HG03139 (cell line): ENCODE data around the gene THUMPD1.
"Not testable (repeated sequence)": the region's sequence is repeated elsewhere in the genome, so short reads cannot be mapped to it uniquely, and the experiment has no call there.

Experiments
- ATAC-seq: cut with Tn5 transposase; IDR thresholded peaks from one replicate; pipeline ENCODE4 v1.9.1; 2021; ENCODE audit not compliant: unreplicated experiment

Gene THUMPD1, protein sequence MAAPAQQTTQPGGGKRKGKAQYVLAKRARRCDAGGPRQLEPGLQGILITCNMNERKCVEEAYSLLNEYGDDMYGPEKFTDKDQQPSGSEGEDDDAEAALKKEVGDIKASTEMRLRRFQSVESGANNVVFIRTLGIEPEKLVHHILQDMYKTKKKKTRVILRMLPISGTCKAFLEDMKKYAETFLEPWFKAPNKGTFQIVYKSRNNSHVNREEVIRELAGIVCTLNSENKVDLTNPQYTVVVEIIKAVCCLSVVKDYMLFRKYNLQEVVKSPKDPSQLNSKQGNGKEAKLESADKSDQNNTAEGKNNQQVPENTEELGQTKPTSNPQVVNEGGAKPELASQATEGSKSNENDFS

DNA sequence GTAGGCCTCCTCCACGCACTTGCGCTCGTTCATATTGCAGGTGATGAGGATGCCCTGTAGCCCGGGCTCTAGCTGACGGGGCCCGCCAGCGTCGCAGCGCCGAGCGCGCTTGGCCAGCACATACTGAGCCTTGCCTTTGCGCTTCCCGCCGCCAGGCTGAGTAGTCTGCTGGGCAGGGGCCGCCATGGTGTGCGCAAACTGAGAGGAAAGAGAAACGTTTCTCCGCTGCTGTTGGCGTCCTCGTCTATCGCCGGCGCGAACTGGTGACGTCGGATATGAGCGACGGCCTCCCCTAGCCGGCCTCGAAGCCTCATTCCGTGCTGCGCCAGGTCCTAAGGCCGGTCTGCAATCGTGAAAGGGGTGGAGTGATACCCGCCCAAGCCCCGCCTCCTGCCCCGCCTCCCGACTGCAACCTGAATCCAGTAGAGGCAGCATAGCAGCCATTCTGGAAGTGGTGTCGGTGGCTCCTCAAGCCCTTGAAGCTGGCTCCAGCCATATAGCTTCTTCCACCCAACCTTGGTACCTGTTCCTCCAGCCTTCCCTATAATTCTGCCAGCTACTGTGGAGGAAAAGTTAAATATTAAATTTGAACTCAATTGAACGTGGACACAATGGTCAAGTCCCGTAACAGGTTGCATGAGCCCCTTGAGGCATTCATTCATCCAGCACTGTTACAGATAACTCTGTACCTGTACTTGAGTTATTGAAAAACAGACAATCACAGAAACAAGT lies at the start of gene THUMPD1:
Gene THUMPD1 (minus strand): TSS at position 265 of the 732 bp plus-strand sequence. CDS start 79 bp downstream, at position 186.
- peak; percentile 78 for ATAC-seq

DNA sequence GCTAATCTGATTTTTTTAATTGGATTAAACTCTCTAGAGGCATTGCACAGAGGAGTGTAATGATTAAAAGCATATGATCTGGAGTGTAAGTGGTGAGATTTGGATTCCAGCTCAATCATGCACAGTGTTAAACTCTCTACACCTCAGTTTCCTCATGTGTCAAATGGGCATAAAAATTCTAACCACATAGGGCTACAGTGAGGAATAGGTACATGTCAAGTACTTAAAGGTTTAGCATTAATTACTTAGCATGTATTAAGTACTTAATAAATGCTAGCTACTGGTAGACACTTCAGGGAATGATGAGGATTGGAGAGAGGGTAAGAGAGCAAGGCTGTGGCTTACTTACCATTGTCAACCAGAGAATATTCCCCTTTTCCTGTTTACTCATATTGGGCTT lies 47.5 kb upstream of the THUMPD1 start:
- no peak for ATAC-seq

DNA sequence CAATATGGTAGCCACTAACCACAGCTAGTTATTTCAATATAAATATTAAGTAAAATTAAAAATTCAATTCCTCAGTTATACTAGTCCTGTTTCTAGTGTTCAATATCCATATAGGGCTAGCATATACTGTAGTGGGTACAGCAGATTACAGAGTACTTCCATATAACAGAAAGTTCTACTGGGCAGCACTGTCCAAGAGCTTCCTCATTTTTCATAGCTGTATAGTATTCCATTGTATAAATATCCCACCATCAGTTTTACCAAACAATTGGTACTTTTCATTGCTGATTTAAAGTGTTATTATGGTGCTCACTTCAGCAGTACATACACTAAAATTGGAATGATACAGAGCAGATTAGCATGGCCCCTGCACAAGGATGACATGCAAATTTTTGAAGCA lies 42.6 kb upstream of the THUMPD1 start:
- ATAC-seq = no peak

DNA sequence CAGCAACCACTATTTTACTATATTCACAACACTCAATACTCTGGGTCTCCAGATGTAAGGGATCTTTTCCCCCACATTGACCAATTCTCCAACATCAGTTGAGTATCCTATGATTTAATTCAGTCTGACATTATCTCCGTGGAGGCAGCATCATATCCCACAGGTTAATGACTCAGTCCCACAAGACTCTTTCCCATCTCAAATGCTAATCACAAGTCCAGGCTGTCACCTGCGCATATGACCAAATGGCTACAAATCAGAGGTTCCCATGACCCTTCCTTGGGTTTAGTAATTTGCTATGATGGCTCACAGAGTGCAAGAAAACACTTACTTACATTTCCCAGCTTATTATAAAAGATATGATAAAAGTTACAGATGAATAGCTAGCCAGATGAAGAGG lies 40.9 kb upstream of the THUMPD1 start:
- no peak for ATAC-seq

DNA sequence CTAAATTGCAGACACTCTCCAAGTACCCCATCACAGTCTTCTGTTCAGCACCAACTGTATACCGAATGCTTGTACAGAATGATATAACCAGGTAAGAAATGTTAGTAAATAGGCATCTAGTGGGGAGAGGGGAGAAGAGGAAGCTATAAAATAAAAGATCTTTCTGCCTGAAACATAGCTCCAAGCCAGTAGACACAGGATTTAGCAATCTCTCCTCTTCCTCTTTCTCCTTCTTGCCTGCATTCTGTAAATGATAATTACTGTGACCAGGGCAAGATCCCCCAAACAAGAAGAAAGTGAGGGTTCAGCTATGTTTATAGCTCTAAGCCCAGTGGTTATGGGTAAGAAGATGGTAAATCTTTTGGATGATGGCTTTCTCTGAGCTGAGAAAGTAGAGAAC lies 40.1 kb upstream of the THUMPD1 start:
- no peak for ATAC-seq

DNA sequence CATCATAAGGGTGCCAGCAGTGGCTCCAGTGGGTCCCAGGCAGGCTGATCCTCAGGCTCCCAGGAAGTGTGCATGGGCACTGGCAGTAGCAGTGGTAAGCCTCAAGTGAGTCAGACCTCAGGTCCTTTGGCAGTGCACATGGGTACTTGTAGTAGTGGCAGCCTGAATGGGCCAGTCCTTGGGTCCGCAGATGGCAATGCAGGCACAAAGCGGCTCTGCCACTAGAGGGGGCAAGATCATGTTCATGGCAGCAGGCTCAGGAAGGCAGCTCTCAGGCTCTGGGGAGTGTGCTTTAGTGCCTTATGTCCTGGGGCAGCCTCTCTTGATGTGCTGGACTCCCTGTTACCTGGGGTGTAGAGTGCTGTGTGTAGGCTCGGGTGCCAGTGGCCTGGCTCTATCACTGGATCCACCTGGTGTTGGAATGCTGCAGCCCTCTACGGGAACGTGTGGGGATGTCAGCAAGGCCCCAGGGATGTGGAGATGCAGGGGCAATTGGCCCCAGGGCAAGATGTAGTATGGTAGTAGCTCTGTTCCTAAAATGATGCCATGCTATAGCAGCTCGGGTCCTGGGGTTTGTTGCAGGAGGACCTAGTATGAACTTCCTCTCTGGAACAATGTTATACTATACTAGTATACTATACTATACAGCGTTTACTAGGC lies 33.2 kb upstream of the THUMPD1 start:
- ATAC-seq = no peak

DNA sequence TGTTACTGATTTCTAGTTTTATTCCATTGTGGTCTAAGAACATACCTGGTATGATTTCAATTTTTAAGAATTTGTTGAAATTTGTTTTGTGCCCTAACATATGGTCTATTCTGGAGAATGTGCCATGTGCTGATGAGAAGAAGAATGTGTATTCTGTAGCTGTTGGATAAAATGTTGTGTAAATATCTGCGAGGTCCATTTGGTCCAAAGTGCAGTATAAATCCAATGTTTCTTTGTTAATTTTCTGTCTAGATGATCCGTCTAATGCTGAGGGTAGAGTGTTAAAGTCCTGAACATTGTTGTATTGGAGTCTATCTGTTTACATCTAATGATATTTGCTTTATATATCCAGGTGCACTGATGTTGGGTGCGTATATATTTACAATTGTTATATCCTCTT lies 32.1 kb upstream of the THUMPD1 start:
- no peak for ATAC-seq

DNA sequence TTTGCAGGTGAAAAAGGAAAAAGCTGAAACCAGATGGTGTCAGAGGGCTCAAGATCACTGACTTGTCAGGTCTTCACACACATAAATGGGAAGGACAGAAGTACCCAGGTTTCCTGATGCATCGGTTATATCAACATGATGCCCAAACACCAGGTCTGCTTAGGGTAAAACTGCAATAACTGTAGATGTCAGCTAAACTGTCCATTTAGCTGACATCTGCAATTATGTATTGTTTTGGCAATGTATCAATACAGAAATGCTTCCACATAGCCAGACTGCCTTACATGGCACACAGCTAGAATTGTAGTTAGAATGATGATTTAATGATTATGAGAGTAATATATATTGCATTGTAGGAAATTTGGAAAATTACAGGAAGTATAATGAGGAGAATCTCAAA lies 27.2 kb upstream of the THUMPD1 start:
- no peak for ATAC-seq

DNA sequence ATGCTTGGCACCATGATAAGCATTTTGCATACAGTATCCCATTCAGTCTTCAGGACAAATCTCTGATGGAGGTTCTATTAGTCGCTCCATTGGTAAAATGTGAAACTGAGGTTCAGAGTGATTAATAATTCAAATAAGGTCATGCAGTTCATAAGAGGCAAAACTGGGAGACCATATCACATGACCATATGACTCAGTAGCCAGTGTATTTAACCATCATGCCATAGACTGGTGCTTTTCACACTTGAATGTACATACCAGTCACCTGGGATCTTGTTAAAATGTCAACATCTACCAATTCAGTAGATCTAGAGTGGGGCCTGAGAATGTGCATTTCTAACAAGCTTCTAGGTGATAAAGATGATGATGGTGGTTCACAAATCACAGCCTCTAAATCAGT lies 26.5 kb upstream of the THUMPD1 start:
- ATAC-seq = no peak

DNA sequence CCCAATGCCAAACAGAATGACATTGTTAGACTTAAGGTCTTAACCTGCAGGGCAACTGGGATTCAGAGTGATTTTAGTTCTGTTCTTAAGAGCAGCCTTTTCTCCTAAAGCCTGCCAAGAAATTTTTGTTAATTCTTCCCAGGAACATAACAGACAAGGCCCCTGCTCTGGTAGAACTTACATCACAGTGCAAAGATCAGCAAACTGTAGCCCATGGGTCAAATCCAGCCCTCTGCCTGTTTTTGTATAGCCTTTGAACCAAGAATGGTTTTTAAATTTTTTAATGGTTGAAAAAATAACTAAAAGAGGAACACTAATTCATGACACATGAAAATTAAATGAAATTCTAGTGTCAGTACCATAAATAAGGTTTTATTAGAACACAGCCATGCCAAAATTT lies 26.0 kb upstream of the THUMPD1 start:
- ATAC-seq = no peak

DNA sequence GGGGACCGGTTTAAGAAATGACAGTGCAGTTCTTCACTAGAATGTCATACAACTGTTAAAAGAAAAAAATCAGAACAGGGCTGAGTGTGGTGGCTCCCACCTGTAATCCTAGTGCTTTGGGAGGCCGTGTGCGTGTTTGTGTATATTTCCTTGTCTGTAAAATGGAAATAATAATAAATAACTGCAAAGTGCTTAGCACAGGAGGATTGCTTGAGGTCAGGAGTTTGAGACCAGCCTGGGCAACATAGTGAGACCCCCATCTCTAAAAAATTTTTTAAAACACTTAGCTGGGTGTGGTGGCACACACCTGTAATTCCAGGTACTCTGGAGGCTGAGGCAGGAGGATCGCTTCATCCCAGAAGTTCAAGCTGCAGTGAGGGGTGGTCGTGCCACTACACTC lies 24.7 kb upstream of the THUMPD1 start:
- no peak for ATAC-seq

DNA sequence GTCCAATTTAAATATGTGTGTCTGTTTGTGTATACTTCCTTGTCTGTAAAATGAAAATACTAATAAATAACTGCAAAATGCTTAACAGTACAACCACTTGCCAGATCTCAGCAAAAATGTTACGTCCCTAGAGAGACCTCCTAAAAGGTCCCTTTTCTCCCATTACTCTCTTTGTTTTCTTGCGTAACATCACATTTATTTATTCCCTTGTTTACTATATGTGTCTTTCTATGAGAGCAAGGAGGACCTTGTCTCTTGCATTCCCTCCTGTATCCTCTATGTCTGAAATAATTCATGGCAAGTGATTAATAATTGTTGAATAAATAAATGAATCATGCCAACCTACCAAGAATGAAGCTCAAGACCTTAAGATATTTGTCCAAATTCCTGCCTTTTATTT lies 24.1 kb upstream of the THUMPD1 start:
- ATAC-seq = no peak

DNA sequence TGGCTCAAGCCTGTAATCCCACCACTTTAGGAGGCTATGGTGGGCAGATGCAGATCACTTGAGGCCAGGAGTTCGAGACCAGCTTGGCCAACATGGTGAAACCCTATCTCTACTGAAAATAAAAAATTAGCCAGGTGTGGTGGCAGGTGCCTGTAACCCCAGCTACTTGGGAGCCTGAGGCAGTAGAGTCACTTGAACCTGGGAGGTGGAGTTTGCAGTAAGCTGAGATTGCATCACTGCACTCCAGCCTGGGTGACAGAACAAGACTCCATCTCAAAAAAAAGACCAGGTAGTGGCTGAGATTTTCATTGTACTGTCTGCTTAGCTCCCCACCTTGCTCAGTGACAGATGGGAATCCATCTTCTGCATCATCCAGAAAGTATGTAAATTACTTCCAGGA lies 22.8 kb upstream of the THUMPD1 start:
- not testable (repeated sequence) for ATAC-seq

DNA sequence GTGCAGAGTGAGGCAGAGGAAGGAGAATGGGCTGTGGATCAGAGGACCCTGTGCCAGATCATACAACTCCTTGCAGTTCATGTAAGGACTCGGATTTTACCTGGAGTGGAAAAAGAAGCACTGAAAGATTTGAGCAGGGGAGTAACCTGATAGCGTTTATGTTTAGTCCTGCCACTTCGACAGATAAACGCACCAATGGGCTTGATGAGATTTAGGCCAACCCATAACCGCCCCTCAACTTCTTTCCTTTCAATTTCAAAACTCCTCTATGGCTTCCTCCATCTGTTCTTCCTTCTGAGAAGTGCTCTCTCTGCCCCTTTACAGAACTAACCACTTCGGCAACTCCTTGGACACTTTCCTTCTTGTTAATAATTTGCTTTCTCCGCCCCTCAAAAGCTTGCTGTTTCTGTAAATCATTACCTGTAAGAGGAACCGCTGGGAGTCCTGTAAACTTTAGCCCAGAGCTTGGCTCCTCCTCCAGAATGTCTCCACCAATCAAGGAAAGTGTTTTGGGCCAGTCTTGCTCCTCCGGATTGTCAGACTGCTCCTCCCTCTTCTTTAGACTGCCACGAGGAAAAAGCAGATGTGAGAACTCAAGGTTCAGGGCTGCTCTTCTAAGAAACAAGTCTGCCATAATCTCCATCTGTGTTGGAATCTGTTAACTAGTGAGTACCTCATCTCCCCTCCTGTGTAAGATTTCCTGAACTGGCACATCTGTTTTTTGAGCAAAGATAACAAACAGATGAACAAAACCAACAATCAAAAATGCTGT lies 22.0 kb upstream of the THUMPD1 start, which contains the start of gene ACSM3:
Gene ACSM3 (plus strand): TSS at position 554 of the 772 bp plus-strand sequence. CDS start 6,021 bp downstream, outside the sequence.
- peak; percentile 97 for ATAC-seq

DNA sequence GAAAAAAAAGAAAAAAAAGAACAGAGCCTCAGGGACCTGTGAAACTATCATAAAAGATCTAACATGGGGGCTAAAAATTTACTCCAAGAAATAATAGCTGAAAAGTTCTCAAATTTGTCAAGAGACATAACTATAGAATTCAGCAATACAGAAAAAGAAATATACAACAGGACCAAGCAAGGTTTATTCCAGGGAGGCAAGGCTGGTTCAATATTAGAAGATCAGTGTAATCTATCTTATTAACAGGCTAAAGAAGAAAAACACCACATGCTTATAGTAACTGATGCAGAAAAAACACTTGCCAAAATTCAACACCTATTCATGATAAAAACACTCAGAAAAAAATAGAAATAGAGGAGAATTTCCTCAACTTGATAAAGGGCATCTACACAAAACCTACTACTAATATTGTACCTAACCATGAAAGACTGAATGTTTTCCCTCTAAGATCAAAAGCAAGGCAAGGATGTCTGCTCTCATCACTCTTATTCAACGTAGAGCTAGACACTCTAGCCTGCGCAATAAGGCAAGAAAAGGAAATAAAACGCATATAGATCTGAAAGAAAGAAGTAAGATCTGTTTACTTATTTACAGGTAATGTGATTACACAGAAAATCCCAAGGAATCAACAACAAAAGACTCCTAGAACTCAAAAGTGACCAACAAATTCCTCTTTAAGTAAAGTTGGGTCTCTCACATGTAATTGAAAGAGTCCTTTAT lies 20.9 kb upstream of the THUMPD1 start:
- no peak for ATAC-seq

DNA sequence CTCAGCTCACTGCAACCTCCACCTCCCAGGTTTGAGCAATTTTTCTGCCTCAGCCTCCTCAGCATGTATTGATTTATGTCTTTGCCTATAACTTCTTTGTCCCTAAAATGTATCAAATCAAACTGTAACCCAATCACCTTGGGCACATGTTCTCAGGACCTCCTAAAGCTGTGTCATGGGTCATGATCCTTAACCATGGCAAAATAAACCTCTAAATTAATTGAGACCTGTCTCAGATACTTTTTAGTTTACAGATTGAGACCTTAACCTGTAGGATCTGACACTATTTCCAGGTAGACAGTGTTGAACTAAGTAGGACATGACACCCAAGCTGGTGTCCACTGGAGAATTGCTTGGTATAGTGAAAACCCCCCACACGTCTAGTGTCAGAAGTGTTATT lies 19.6 kb upstream of the THUMPD1 start:
- no peak for ATAC-seq

DNA sequence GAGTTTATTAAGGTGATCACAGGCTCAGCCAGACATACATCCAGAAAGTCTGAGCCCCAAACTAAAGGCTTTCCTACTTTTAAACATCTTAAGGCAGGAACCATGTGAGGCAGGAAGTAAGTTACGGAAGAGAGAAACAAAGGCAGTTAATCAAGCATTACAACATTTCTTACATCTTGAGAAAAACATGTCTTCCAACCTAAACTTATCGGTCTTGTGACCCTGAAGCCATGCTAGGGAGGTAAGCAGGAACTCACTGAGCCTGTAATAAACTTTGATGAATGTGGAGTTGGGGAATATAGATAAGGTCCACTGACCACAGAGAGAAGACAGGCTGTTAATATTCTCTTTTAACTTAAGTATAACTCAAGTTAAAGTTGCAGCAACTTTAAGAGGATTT lies 18.7 kb upstream of the THUMPD1 start:
- ATAC-seq = no peak

DNA sequence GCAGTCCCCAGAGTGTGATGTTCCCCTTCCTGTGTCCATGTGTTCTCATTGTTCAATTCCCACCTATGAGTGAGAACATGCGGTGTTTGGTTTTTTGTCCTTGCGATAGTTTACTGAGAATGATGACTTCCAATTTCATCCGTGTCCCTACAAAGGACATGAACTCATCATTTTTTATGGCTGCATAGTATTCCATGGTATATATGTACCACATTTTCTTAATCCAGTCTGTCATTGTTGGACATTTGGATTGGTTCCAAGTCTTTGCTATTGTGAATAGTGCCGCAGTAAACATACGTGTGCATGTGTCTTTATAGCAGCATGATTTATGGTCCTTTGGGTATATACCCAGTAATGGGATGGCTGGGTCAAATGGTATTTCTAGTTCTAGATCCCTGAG lies 14.2 kb upstream of the THUMPD1 start:
- ATAC-seq = not testable (repeated sequence)

DNA sequence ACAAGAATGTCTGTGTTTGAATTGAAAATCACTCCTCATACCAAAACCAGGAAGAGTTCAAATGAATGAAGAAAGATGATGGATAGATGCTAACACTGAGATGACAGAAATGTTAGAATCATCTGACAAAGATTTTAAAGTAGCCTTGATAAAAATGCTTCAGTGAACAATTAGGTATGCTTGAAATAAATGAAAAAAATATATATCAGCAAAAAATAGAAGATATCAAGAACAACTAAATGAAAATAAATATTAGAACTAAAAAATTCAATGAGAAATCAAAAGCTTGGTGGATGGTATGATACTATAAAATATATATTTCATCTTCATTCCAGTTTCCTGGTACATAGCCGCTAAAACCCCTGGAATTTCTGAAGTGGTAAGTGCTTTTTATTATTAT lies 13.6 kb upstream of the THUMPD1 start:
- no peak for ATAC-seq

DNA sequence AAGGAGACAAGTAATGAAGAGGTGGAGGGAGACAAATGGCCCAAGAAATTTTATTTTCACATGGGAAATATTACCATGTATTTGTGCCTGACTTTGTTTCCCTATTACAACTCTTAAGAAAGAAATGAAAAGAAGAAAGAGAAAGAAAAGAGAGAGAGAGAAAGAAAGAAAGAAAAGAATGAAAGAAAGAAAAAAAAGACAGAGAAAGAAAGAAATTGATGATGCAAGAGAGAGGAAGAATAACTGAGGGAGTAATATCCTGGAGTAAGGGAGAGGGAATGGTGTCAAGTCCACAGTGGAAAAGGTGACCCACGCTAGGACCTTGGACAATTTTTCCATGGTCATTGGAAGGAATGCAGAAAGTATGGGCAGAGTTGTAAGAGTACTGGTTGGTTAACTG lies 12.1 kb upstream of the THUMPD1 start:
- no peak for ATAC-seq
